GM12878 (cell line): Measurements from ENCODE around the gene C1orf53. TPM values are rescaled to one million over a fixed set of nuclear protein-coding genes. Genes with fewer than 3 reads are reported as not detected.

Experiments
- ATAC-seq: fragments of 200-7000 bp; cut with Tn5 transposase; 3 replicates; pipeline ENCODE4 v1.9.1; 2020; ENCODE audit warnings: mild to moderate bottlenecking, moderate library complexity
- BruUV-seq: library from RNA; stranded (reverse); fragments of 400-500 nt; replicated peaks from 2 replicates; lab custom pipeline; 2021; lab: Mats Ljungman, UMichigan
- CTCF ChIA-PET: fragments of 300-600 bp; sonication (Branson Sonifier 250); formaldehyde crosslinking; extraction: SDS; loops from one replicate; lab custom pipeline; 2021; ENCODE audit warnings: inconsistent platforms; lab: Yijun Ruan, JAX
- POLR2A ChIA-PET: fragments of 350-600 bp; formaldehyde crosslinking; extraction: SDS; loops from one replicate; lab custom pipeline; 2021; ENCODE audit warnings: inconsistent platforms; lab: Charles Lee
- RAD21 ChIA-PET: fragments of 300-600 bp; sonication (Branson Sonifier 250); formaldehyde crosslinking; loops from one replicate; lab custom pipeline; 2023; ENCODE audit warnings: antibody characterized with exemption; ENCODE audit not compliant: unreplicated experiment; lab: Charles Lee
- SMC1A ChIA-PET: fragments of 300-600 bp; sonication (Branson Sonifier 250); formaldehyde crosslinking; loops from one replicate; lab custom pipeline; 2023; ENCODE audit not compliant: unreplicated experiment, uncharacterized antibody; lab: Charles Lee
- DNase-seq: peaks from one replicate; pipeline ENCODE4 v3.0.0-alpha.2; 2011; ENCODE audit warnings: low read depth, low spot score
- FAIRE-seq: peaks from 3 replicates; lab custom pipeline; 2011; peaks lifted over from hg19 to GRCh38; lab: Jason Lieb, UNC
- H2AFZ ChIP-seq: 2 replicates; pipeline ENCODE4 v1.6.0; 2011; ENCODE audit warnings: low read depth, low read length, control low read depth; ENCODE audit not compliant: control insufficient read depth
- H3K27ac ChIP-seq: 2 replicates; pipeline ENCODE4 v1.5.1; 2011; ENCODE audit warnings: control low read depth; ENCODE audit not compliant: control insufficient read depth, insufficient read depth
- H3K27me3 ChIP-seq, 2 experiments: replicated peaks in 1 of 2; 2 replicates each; pipeline versions ENCODE4 v1.6.0 to v1.6.1; 2011; ENCODE audit warnings: low read length in 1 of 2; ENCODE audit not compliant: control insufficient read depth in 2 of 2, insufficient read depth in 2 of 2
- H3K36me3 ChIP-seq, 2 experiments: 2 replicates each; pipeline ENCODE4 v1.5.1; 2011; ENCODE audit warnings: low read length in 1 of 2; ENCODE audit not compliant: control insufficient read depth in 2 of 2, insufficient read depth in 2 of 2
- H3K4me1 ChIP-seq: 2 replicates; pipeline ENCODE4 v1.6.1; 2011; ENCODE audit warnings: mild to moderate bottlenecking, low read length, moderate library complexity, mixed read lengths; ENCODE audit not compliant: control insufficient read depth, insufficient read depth
- H3K4me2 ChIP-seq: 2 replicates; pipeline ENCODE4 v1.6.0; 2011; ENCODE audit warnings: control low read depth; ENCODE audit not compliant: control insufficient read depth, insufficient read depth
- H3K4me3 ChIP-seq: fragments of 200-600 bp; sonication (generic); 2 replicates; pipeline ENCODE4 v1.5.1; 2016
- H3K79me2 ChIP-seq: 2 replicates; pipeline ENCODE4 v1.6.0; 2011; ENCODE audit warnings: low read length; ENCODE audit not compliant: control insufficient read depth, insufficient read depth
- H3K9ac ChIP-seq: 2 replicates; pipeline ENCODE4 v1.8.0; 2011; ENCODE audit warnings: low read length, control low read depth, mixed read lengths; ENCODE audit not compliant: control insufficient read depth, insufficient read depth
- H3K9me3 ChIP-seq: replicated peaks from 3 replicates; pipeline ENCODE4 v1.5.1; 2011; ENCODE audit warnings: mild to moderate bottlenecking, low read length; ENCODE audit not compliant: control insufficient read depth, insufficient read depth
- H4K20me1 ChIP-seq: 2 replicates; pipeline ENCODE4 v1.6.0; 2011; ENCODE audit not compliant: control insufficient read depth, insufficient read depth
- BCL11A ChIP-seq: IDR thresholded peaks from 2 replicates; pipeline ENCODE4 v1.6.1; 2011; ENCODE audit warnings: low read depth, low read length
- CHD2 ChIP-seq: IDR thresholded peaks from 2 replicates; pipeline ENCODE4 v1.6.1; 2011; ENCODE audit warnings: low read depth, low read length, improper control_type of control experiment, borderline replicate concordance
- E2F4 ChIP-seq: IDR thresholded peaks from 2 replicates; pipeline ENCODE4 v1.6.1; 2012; ENCODE audit warnings: low read depth, low read length, improper control_type of control experiment
- MYC ChIP-seq: IDR thresholded peaks from 2 replicates; pipeline ENCODE4 v1.6.1; 2011; ENCODE audit warnings: mild to moderate bottlenecking, low read length, moderate library complexity, inconsistent platforms; ENCODE audit not compliant: insufficient read depth, insufficient replicate concordance, insufficient read length, severe bottlenecking
- PML ChIP-seq: IDR thresholded peaks from 2 replicates; pipeline ENCODE4 v1.6.1; 2012; ENCODE audit warnings: low read length, inconsistent platforms
- STAT1 ChIP-seq: fragments of 450-650 bp; conservative IDR thresholded peaks from 2 replicates; pipeline ENCODE4 v1.6.1; 2014; ENCODE audit warnings: antibody characterized with exemption, mild to moderate bottlenecking
- WGBS: methylation state at CpG from one replicate; pipeline ENCODE4 v1.1.6; 2016; ENCODE audit warnings: low lambda C conversion rate; ENCODE audit not compliant: insufficient replicate concordance, insufficient coverage; ENCODE audit errors: missing lambda C conversion rate; 5-methylcytosine and 5-hydroxymethylcytosine counted together
- in situ Hi-C: fragments of 300-500 bp; cut with MboI; formaldehyde crosslinking; loops from 9 replicates; pipeline ENCODE4 v1.14.3; 2018; ENCODE audit warnings: mixed read lengths
- intact Hi-C: fragments of 100-400 bp; cut with micrococcal nuclease; formaldehyde crosslinking; loops from one replicate; pipeline ENCODE4 v1.14.2; 2022; ENCODE audit not compliant: unreplicated experiment
- polyA plus RNA-seq, 11 experiments: library from polyadenylated mRNA; depleted of rRNA in 4 of 11; unstranded in 6 of 11; stranded (reverse) in 5 of 11; fragments of >200 nt; fragmentation: Nextera tagmentation in 4 of 11; fragmentation: Illumina TruSeq in 1 of 11; extraction: Ambion mirVana in 4 of 11; extraction: Trizol in 1 of 11; gene quantifications; 1 replicate in 1 of 11; 2 replicates in 10 of 11; pipeline versions ENCODE4 v1.2.1 to v1.2.3, GENCODE V29; 2011 to 2016; ENCODE audit warnings: inconsistent platforms in 2 of 11, missing spikeins in 2 of 11, low read depth in 1 of 11
- total RNA-seq, 4 experiments: library from RNA; depleted of rRNA in 3 of 4; stranded (reverse); fragments of >200 nt in 3 of 4; fragmentation: Illumina TruSeq in 1 of 4; extraction: Trizol in 1 of 4; gene quantifications; 2 replicates each; pipeline versions ENCODE4 v1.2.1 to v1.2.3, GENCODE V29; 2013 to 2021

The C1orf53 gene
- total and polyA plus RNA-seq, 10 of the 15 experiments (the other 5 are each of a cell fraction or from before 2014, with no cell fraction given), result 0.31 to 5.4 (median 0.59) TPM

- BruUV-seq, result no TSS peak
- 0 out of 2 replicates have a peak overlapping the region, but pooled peaks have one; percentile 60 for H3K27ac ChIP-seq
- POLR2A ChIA-PET, result no interaction called here
- FAIRE-seq (no peak), ATAC-seq (no peak), DNase-seq (no peak)
- TF ChIP-seq PML (0 out of 2 replicates have a peak, but pooled peaks have one; percentile 20), MYC (no peak), STAT1 (no peak), BCL11A (no peak), E2F4 (no peak)
- in situ Hi-C loops (loop anchor here (25.0 kb wide), 1 partner anchor 785 kb away; no protein-coding TSS in a partner anchor), intact Hi-C loops (no loop called here)
- H3K79me2 ChIP-seq, result no peaks in the 10 kb centered on the region
- H3K9me3 ChIP-seq, result no peaks in the 10 kb centered on the region
- CTCF ChIA-PET, result interaction anchor here (1.2 to 1.4 kb wide), 2 partner anchors 209 to 382 kb away, joined by 3 read pairs; no protein-coding TSS in a partner anchor
- H2AFZ ChIP-seq, result peak overlapping the region; percentile 97
- no peaks in the 10 kb centered on the region for H4K20me1 ChIP-seq
- SMC1A ChIA-PET, result interaction anchor here (0.6 to 1.9 kb wide), 5 partner anchors 28 to 447 kb away, joined by 3 to 5 read pairs (median 3); no protein-coding TSS in a partner anchor
- RAD21 ChIA-PET, result interaction anchor here (1.5 kb wide), 1 partner anchor 22 kb away, joined by 3 read pairs; no protein-coding TSS in a partner anchor
- WGBS, result 14% methylated on average over 6 of the region's 6 CpGs
- peak overlapping the region; percentile 43 for H3K4me2 ChIP-seq
- H3K27me3 ChIP-seq, result no peaks in the 10 kb centered on the region; a peak in 1 of 4 replicates
- H3K4me1 ChIP-seq, result no peaks in the 10 kb centered on the region
- H3K36me3 ChIP-seq, result no peaks in the 10 kb centered on the region
- peak overlapping the region; percentile 65 for H3K4me3 ChIP-seq
- peak overlapping the region; percentile 68 for H3K9ac ChIP-seq
Observed at GRCh38 chr1:197902131-197902453, 338 bp upstream of the C1orf53 start.

- H3K27ac ChIP-seq, result no peak overlapping the region
- H2AFZ ChIP-seq, result peak overlapping the region; percentile 97
- ChIA-PET SMC1A (interaction anchor here (1.9 kb wide), 1 partner anchor 27 kb away, joined by 5 read pairs; no protein-coding TSS in a partner anchor), POLR2A (no interaction called here), CTCF (interaction anchor here (0.9 to 1.8 kb wide), 5 partner anchors 24 to 831 kb away, joined by 3 to 5 read pairs (median 3); no protein-coding TSS in a partner anchor), RAD21 (interaction anchor here (1.5 kb wide), 1 partner anchor 21 kb away, joined by 3 read pairs; no protein-coding TSS in a partner anchor)
- no peak for FAIRE-seq
- no peaks in the 10 kb centered on the region for H4K20me1 ChIP-seq
- DNase-seq, result no peak
- 0% methylated on average over 3 of the region's 3 CpGs for WGBS
- in situ Hi-C loops, result loop anchor here (25.0 kb wide), 1 partner anchor 784 kb away; no protein-coding TSS in a partner anchor
- no peaks in the 10 kb centered on the region for H3K9me3 ChIP-seq
- no peaks in the 10 kb centered on the region; a peak in 2 of 4 replicates for H3K27me3 ChIP-seq
- no peaks in the 10 kb centered on the region for H3K79me2 ChIP-seq
- no peaks in the 10 kb centered on the region for H3K4me1 ChIP-seq
- intact Hi-C loops, result loop anchor here (1.0 kb wide), 1 partner anchor 12 kb away; no protein-coding TSS in a partner anchor
- no peak for TF ChIP-seq CHD2
- TF ChIP-seq PML, result 0 out of 2 replicates have a peak, but pooled peaks have one; percentile 3
- BruUV-seq, result no TSS peak
- peak overlapping the region; percentile 90 for H3K4me2 ChIP-seq
- no peaks in the 10 kb centered on the region for H3K36me3 ChIP-seq
- no peak for ATAC-seq
- H3K9ac ChIP-seq, result peak overlapping the region; percentile 68; the same call in 1 of the 2 replicates
- peak overlapping the region; percentile 65; the same call in 1 of the 2 replicates for H3K4me3 ChIP-seq
Observed at GRCh38 chr1:197903196-197903514, 725 bp downstream of the C1orf53 start.
